IPS-20b (cell line): Measurements from ENCODE around the gene CNOT10.
A peak's percentile ranks its signal among the peaks of the same experiment; 100 is the strongest.

Experiments used
- H3K27ac ChIP-seq: one replicate; pipeline ENCODE4 v1.5.1; 2013; ENCODE audit warnings: low read length
- H3K27me3 ChIP-seq: 2 replicates; pipeline ENCODE4 v1.6.1; 2013; ENCODE audit warnings: mild to moderate bottlenecking, low read length, inconsistent platforms; ENCODE audit not compliant: insufficient read depth
- H3K36me3 ChIP-seq: 2 replicates; pipeline ENCODE4 v1.6.1; 2013; ENCODE audit warnings: low read depth, mild to moderate bottlenecking, inconsistent platforms, low read length, moderate library complexity; ENCODE audit not compliant: insufficient read depth
- H3K4me1 ChIP-seq: 2 replicates; pipeline ENCODE4 v1.6.1; 2013; ENCODE audit warnings: mild to moderate bottlenecking, control low read depth, inconsistent platforms, low read length, moderate library complexity; ENCODE audit not compliant: insufficient read depth
- H3K4me3 ChIP-seq: 2 replicates; pipeline ENCODE4 v1.5.1; 2013; ENCODE audit warnings: mild to moderate bottlenecking, low read length, inconsistent platforms
- H3K9ac ChIP-seq: 2 replicates; pipeline ENCODE4 v1.6.1; 2013; ENCODE audit warnings: low read depth, mild to moderate bottlenecking, inconsistent platforms, low read length, moderate library complexity
- H3K9me3 ChIP-seq: 2 replicates; pipeline ENCODE4 v1.6.1; 2013; ENCODE audit warnings: mild to moderate bottlenecking, low read depth, low read length, inconsistent platforms; ENCODE audit not compliant: insufficient read depth

CNOT10 gene

DNA sequence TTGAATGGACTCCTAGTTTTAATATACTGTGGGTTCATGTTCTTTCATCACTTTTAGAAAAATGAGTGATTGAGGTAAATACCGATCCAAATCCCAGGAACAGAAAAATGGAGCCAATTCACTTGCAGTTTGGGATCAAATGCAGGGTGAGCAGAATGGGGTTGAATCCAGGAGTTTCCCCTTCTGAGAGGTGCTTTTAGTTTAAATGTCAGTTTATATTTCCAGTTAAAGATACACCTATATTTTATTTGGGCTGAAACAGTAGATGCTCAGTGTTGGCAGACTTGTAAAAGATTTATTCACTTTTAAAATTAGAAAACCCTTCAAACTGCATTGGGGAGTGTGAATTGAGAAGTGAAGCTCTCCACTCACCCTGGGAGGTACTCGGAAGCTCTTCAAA lies 135.4 kb downstream of the CNOT10 start:
- Histone ChIP-seq H3K27ac (no peak overlapping the region), H3K36me3 (peaks cover 69% of the 10 kb centered on the region), H3K9me3 (no peaks in the 10 kb centered on the region), H3K4me3 (peak overlapping the region; percentile 93), H3K4me1 (peaks cover 18% of the 10 kb centered on the region), H3K9ac (peak overlapping the region; percentile 98), H3K27me3 (no peaks in the 10 kb centered on the region)

DNA sequence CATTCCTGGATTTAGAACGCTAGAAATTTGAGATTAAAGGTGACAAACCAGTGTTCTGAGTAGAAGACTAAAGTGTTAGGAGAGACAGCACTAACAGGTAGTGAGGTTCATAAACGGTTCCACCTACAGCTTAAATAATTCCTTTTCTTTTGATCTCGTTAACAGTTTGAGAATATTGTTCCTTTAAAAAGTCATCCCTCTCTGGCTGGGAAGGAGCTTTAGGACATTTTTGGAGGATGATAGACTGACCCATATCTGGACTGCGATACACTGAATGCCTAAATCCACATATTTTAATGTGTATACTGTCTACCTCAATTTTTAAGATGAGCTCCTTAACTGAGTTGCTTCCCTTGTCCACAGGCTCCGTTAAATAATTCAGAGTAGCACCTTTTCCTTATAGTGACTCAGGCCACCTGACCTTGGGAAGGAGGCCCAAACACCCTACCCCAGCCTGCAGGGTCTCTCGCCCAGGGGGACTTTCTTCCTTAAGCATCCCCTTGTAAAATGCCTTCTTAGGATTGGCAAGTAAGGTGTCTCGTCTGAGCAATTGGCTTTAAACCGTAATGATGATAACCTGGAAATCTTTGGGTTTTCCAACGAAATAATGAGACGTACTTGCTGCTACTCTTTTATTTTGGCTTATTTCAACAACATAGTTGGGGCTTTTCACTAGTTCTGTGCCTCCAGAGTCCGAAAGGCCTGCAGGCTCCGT lies 136.1 kb downstream of the CNOT10 start:
- Histone ChIP-seq H3K4me1 (peaks cover 21% of the 10 kb centered on the region), H3K4me3 (peak overlapping the region; percentile 93), H3K9ac (peak overlapping the region; percentile 98), H3K36me3 (peaks cover 76% of the 10 kb centered on the region), H3K9me3 (no peaks in the 10 kb centered on the region), H3K27ac (no peak overlapping the region), H3K27me3 (no peaks in the 10 kb centered on the region)

DNA sequence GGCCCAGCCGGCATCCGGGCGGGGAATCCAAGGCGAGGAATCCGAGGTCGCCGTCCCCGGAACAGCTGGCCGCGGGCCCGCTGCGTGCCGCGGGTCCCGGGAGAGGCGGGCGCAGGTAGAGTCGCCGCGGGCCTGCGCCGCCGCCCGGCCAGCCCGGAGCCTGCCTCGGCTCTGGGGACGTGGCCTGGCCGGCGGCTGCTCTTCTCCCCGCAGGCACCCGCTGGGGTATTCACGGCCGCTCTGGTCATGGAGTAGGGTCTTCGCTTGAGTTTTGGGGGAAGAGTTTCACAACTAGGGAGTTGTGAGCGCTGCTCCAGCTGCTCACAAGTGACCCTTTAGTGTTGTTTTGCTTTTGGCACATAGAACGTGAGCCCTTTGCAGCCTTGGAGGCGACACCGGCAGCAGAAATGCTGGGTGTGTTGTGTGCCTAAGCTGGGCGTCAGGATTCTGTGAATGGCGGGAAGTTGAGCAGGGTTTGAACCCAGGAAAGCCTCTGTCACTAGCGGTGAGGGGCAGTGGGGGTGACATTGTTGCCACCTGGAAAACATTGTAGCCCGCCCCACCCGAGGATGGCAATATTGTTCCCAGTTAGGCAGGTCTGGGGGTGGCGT lies 136.8 kb downstream of the CNOT10 start:
- Histone ChIP-seq H3K9ac (peak overlapping the region; percentile 98), H3K27me3 (no peaks in the 10 kb centered on the region), H3K9me3 (no peaks in the 10 kb centered on the region), H3K27ac (no peak overlapping the region), H3K36me3 (peaks cover 80% of the 10 kb centered on the region), H3K4me3 (peak overlapping the region; percentile 93), H3K4me1 (peaks cover 22% of the 10 kb centered on the region)

DNA sequence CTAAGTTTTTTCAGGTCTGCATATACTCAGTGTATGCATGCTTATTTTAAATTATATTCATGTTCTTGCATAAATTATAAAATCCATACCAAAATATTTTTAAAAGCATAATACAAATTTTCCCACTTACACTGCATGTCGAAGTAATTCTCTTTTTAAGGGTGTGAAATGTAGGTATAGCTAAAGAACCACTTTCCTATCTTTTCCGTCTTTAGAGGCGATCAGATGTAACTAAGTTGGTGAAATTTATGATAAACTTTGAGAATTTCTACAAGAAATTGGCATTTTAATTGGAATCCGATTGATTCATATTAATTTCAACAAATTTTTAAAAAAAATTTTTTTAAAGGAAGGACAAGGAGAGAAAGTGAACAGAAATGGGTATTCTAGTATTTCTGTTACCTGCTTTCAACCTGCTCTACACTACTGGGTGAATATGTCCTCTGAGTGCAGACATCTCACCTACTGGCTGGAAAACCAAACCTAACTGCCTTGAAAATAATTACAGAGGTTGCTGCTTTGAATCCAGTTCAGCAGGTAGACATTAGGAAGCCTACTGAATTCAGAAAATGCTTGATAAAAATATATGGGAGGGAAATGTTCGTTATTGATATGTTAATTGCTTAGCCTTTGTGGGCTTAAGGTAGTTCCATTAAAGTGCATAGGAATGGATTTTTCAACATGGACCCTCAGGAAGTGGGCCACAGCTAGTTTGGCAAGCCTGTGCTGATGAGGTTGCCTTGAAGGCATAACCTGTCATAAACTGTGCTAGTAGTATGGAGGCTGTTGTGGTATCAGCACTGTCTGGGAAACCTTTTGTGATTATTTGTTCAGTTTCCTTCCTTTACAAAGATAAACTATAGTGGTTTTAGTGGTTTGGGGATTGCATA lies 137.9 kb downstream of the CNOT10 start:
- Histone ChIP-seq H3K27me3 (no peaks in the 10 kb centered on the region), H3K27ac (no peak overlapping the region), H3K9me3 (no peaks in the 10 kb centered on the region), H3K9ac (peak overlapping the region; percentile 98), H3K36me3 (peaks cover 82% of the 10 kb centered on the region), H3K4me1 (peaks cover 24% of the 10 kb centered on the region), H3K4me3 (peak overlapping the region; percentile 93)
